HG03342 (cell line): ENCODE measurements around the gene STIM1.
"Not testable (repeated sequence)": the region's sequence is repeated elsewhere in the genome, so short reads cannot be mapped to it uniquely, and the experiment has no call there.

Experiments used
- ATAC-seq: cut with Tn5 transposase; IDR thresholded peaks from one replicate; pipeline ENCODE4 v1.9.1; 2021; ENCODE audit warnings: mild to moderate bottlenecking, moderate library complexity; ENCODE audit not compliant: unreplicated experiment

The STIM1 gene

GRCh38 chr11:3853899-3854659 lies 1.4 kb upstream of the STIM1 start:
- ATAC-seq, result peak; percentile 39

- ATAC-seq, result no peak
Measured at GRCh38 chr11:3854660-3854976, 846 bp upstream of the STIM1 start.

- peak; percentile 17 for ATAC-seq
Measured at GRCh38 chr11:3855808-3856491, 486 bp downstream of the STIM1 start.

- ATAC-seq, result no peak
Measured at GRCh38 chr11:3856856-3857553, 1.5 kb downstream of the STIM1 start.

GRCh38 chr11:3857628-3858027 lies 2.2 kb downstream of the STIM1 start:
- no peak for ATAC-seq

GRCh38 chr11:3859373-3859881 lies 4.0 kb downstream of the STIM1 start:
- peak; percentile 37 for ATAC-seq

- ATAC-seq, result no peak
Measured at GRCh38 chr11:3860375-3860774, 4.9 kb downstream of the STIM1 start.

- ATAC-seq, result not testable (repeated sequence)
Measured at GRCh38 chr11:3860898-3861393, 5.5 kb downstream of the STIM1 start.

- ATAC-seq, result no peak
Measured at GRCh38 chr11:3861683-3862082, 6.2 kb downstream of the STIM1 start.

- no peak for ATAC-seq
Measured at GRCh38 chr11:3865388-3866193, 10.1 kb downstream of the STIM1 start.

- peak; percentile 37 for ATAC-seq
Measured at GRCh38 chr11:3866206-3866605, 10.7 kb downstream of the STIM1 start.

GRCh38 chr11:3866836-3867208 lies 11.4 kb downstream of the STIM1 start:
- ATAC-seq, result no peak

- peak; percentile 55 for ATAC-seq
Measured at GRCh38 chr11:3867209-3868091, 12.0 kb downstream of the STIM1 start.

GRCh38 chr11:3873712-3874349 lies 18.4 kb downstream of the STIM1 start:
- no peak for ATAC-seq

- no peak for ATAC-seq
Measured at GRCh38 chr11:3876613-3877012, 21.1 kb downstream of the STIM1 start.

- ATAC-seq, result no peak
Measured at GRCh38 chr11:3877364-3878257, 22.1 kb downstream of the STIM1 start.

GRCh38 chr11:3878258-3878584 lies 22.8 kb downstream of the STIM1 start:
- ATAC-seq, result no peak

GRCh38 chr11:3879216-3879966 lies 23.9 kb downstream of the STIM1 start:
- ATAC-seq, result peak; percentile 44
